Keratinocyte (primary cell): ENCODE measurements around the gene MREG. TPM values are rescaled to one million over a fixed set of nuclear protein-coding genes. Genes with fewer than 3 reads are reported as not detected.

Experiments
- DNase-seq: peaks from one replicate; pipeline ENCODE4 v3.0.0-alpha.2; 2011; ENCODE audit warnings: low read depth, missing footprints, low spot score
- FAIRE-seq: peaks from 2 replicates; lab custom pipeline; 2011; peaks lifted over from hg19 to GRCh38; lab: Jason Lieb, UNC
- H2AFZ ChIP-seq: 2 replicates; pipeline ENCODE4 v1.6.0; 2012; ENCODE audit warnings: low read length, control low read depth, inconsistent platforms; ENCODE audit not compliant: control insufficient read depth
- H3K27ac ChIP-seq: 2 replicates; pipeline ENCODE4 v1.5.1; 2011; ENCODE audit warnings: low read length; ENCODE audit not compliant: control insufficient read depth, insufficient read depth
- H3K27me3 ChIP-seq: 3 replicates; pipeline ENCODE4 v1.6.0; 2011; ENCODE audit warnings: low read length; ENCODE audit not compliant: control insufficient read depth, insufficient read depth; ENCODE audit errors: extremely low read depth
- H3K36me3 ChIP-seq, 2 experiments: 2 replicates in 1 of 2; 3 replicates in 1 of 2; pipeline ENCODE4 v1.5.1; 2011; ENCODE audit warnings: low read length in 2 of 2, mild to moderate bottlenecking in 1 of 2; ENCODE audit not compliant: control insufficient read depth in 2 of 2, insufficient read depth in 2 of 2; ENCODE audit errors: extremely low read depth in 1 of 2
- H3K4me1 ChIP-seq: 3 replicates; pipeline ENCODE4 v1.5.1; 2011; ENCODE audit warnings: low read length; ENCODE audit not compliant: control insufficient read depth, insufficient read depth; ENCODE audit errors: extremely low read depth
- H3K4me2 ChIP-seq: 3 replicates; pipeline ENCODE4 v1.6.0; 2011; ENCODE audit warnings: low read depth, low read length; ENCODE audit not compliant: control insufficient read depth, insufficient read depth; ENCODE audit errors: extremely low read depth
- H3K4me3 ChIP-seq, 3 experiments: fragments of 200-600 bp in 1 of 3; sonication (generic) in 1 of 3; 2 replicates in 2 of 3; 3 replicates in 1 of 3; pipeline ENCODE4 v1.5.1; 2011 to 2016; ENCODE audit warnings: low read length in 3 of 3, mild to moderate bottlenecking in 3 of 3, control low read depth in 2 of 3, inconsistent platforms in 1 of 3, low read depth in 1 of 3, mixed read lengths in 1 of 3, mixed run types in 1 of 3, moderate library complexity in 1 of 3; ENCODE audit not compliant: control insufficient read depth in 2 of 3, insufficient read depth in 2 of 3; ENCODE audit errors: extremely low read depth in 1 of 3
- H3K79me2 ChIP-seq: 2 replicates; pipeline ENCODE4 v1.6.0; 2012; ENCODE audit warnings: low read length; ENCODE audit not compliant: control insufficient read depth, insufficient read depth
- H3K9ac ChIP-seq: 3 replicates; pipeline ENCODE4 v1.6.0; 2011; ENCODE audit warnings: low read length; ENCODE audit not compliant: control insufficient read depth, insufficient read depth; ENCODE audit errors: extremely low read depth
- H3K9me1 ChIP-seq: 3 replicates; pipeline ENCODE4 v1.6.0; 2011; ENCODE audit warnings: low read length; ENCODE audit not compliant: control insufficient read depth, insufficient read depth; ENCODE audit errors: extremely low read depth
- H3K9me3 ChIP-seq: 2 replicates; pipeline ENCODE4 v1.5.1; 2012; ENCODE audit warnings: low read depth, low read length; ENCODE audit not compliant: control insufficient read depth
- H4K20me1 ChIP-seq: 3 replicates; pipeline ENCODE4 v1.6.0; 2011; ENCODE audit warnings: low read length; ENCODE audit not compliant: control insufficient read depth, insufficient read depth; ENCODE audit errors: extremely low read depth
- CTCF ChIP-seq, 3 experiments: IDR thresholded peaks in 1 of 3; conservative IDR thresholded peaks in 1 of 3; optimal IDR thresholded peaks in 1 of 3; 2 replicates in 2 of 3; 3 replicates in 1 of 3; pipeline versions ENCODE3 to v1.5.1; 2011; ENCODE audit warnings: low read length in 3 of 3, mild to moderate bottlenecking in 3 of 3, moderate library complexity in 2 of 3, control low read depth in 1 of 3, inconsistent platforms in 1 of 3; ENCODE audit not compliant: insufficient read depth in 2 of 3; ENCODE audit errors: extremely low read depth in 1 of 3
- EZH2 ChIP-seq: IDR thresholded peaks from one replicate; pipeline ENCODE4 v1.6.1; 2012; ENCODE audit warnings: inconsistent platforms, mild to moderate bottlenecking, low read length, moderate library complexity
- dilution Hi-C: fragments of 300-500 bp; cut with MboI; formaldehyde crosslinking; loops from one replicate; pipeline ENCODE4 v1.7.0; 2020; ENCODE audit warnings: low sequenced_read_pairs; ENCODE audit not compliant: extremely low pct_ligation_motif_present
- polyA plus RNA-seq, 5 experiments: library from polyadenylated mRNA; depleted of rRNA in 3 of 5; stranded (reverse) in 3 of 5; stranded (forward) in 1 of 5; unstranded in 1 of 5; fragments of >200 nt; gene quantifications; 1 replicate in 1 of 5; 2 replicates in 3 of 5; 3 replicates in 1 of 5; pipeline versions ENCODE4 v1.2.1 to v1.2.3, GENCODE V29; 2011 to 2012; ENCODE audit warnings: missing spikeins in 2 of 5, low read depth in 1 of 5, low replicate concordance in 1 of 5

The MREG gene
- polyA plus RNA-seq, 1 donor (not counting 4 experiments of a cell fraction or from before 2014, with no cell fraction given): 32.9 TPM

- peaks cover 3 to 7% of the 10 kb centered on the region in 2 experiments for H3K36me3 ChIP-seq
- H3K4me3 ChIP-seq: no peak overlapping the region
- DNase-seq (no peak), FAIRE-seq (no peak)
- H3K27ac ChIP-seq: no peak overlapping the region
- TF ChIP-seq EZH2 (no peak), CTCF (optimal IDR thresholded peaks at IDR 0.05 in 1 of 3, IDR thresholded peaks at IDR 0.05 in 1 of 3, conservative IDR thresholded peaks at IDR 0.05 in 1 of 3; ENCODE audit: extremely low read depth in 1 of 3, insufficient read depth in 2 of 3, low read length in 3 of 3) (no peak)
- peak overlapping the region; percentile 5 for H3K4me2 ChIP-seq
- dilution Hi-C loops: no loop called here
- H3K9me3 ChIP-seq: no peaks in the 10 kb centered on the region
- H4K20me1 ChIP-seq: peaks cover 6% of the 10 kb centered on the region
- H3K9me1 ChIP-seq: peaks cover 7% of the 10 kb centered on the region
- no peaks in the 10 kb centered on the region for H3K27me3 ChIP-seq
- H3K4me1 ChIP-seq: peaks cover 28% of the 10 kb centered on the region
- no peak overlapping the region for H3K9ac ChIP-seq
- H3K79me2 ChIP-seq: peaks cover 51% of the 10 kb centered on the region
- H2AFZ ChIP-seq: no peak overlapping the region
Measured at GRCh38 chr2:215968499-215968898, 44.9 kb downstream of the MREG start.

DNA sequence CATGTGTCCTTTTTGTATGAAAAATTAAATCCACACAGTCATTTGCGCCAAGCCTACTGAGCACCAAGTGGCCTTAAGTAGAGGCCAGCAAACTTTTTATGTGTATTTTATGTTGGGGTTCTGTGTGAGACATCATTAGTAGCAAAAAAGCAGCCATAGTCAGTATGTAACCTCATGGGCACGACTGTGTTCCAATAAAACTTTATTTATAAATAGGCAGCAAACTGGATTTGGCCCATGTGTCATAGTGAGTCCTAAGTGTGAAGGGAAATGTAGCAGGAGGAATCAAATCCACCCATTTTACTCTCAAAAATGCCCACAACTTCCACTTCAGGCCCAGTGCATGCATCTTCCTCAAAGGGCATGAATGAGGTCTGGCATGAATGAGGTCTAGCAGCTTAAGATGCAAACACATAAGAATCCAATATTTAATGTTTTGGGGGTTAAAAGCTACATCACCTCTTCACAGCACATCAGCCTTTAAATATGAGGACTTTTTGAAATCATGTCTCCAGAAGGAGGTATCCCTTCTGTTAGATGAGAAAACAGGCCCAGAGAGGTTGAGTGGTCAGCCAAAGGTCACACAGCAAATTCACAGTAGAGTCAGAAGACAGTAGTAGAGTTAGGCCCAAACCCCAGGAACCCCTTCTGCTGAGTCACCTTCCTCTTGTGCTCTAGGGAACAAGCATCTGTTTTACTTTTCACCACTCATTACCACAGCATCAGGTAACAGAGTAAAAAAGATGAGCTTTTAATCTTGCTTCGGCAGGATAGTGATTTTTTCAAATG lies 45.6 kb downstream of the MREG start:
- Histone ChIP-seq H3K27me3 (no peaks in the 10 kb centered on the region), H3K4me1 (peaks cover 23% of the 10 kb centered on the region), H3K4me3 (no peak overlapping the region), H3K9ac (no peak overlapping the region), H3K9me3 (no peaks in the 10 kb centered on the region), H3K9me1 (peaks cover 5% of the 10 kb centered on the region), H4K20me1 (peaks cover under 1% of the 10 kb centered on the region), H3K27ac (peak overlapping the region; percentile 36), H3K4me2 (peak overlapping the region; percentile 10), H3K79me2 (peaks cover 46% of the 10 kb centered on the region), H3K36me3 (peaks cover 0 to under 1% of the 10 kb centered on the region in 2 experiments), H2AFZ (no peak overlapping the region)
- no peak for FAIRE-seq
- dilution Hi-C loops: no loop called here
- no peak for DNase-seq
- TF ChIP-seq CTCF (optimal IDR thresholded peaks at IDR 0.05 in 1 of 3, IDR thresholded peaks at IDR 0.05 in 1 of 3, conservative IDR thresholded peaks at IDR 0.05 in 1 of 3; ENCODE audit: extremely low read depth in 1 of 3, insufficient read depth in 2 of 3, low read length in 3 of 3) (no peak), EZH2 (no peak)
